Endothelial cell (in vitro differentiated cells): ENCODE results near the gene TMEM45A. TPM values are rescaled to one million over a fixed set of nuclear protein-coding genes. Genes with fewer than 3 reads are reported as not detected.

Experiments
- DNase-seq: peaks from one replicate; pipeline ENCODE4 v3.0.0; 2021; ENCODE audit warnings: low spot score
- H3K27ac Mint-ChIP-seq: one replicate; pipeline ENCODE4 v1.8.0; 2021; ENCODE audit warnings: mixed read lengths, inconsistent platforms; ENCODE audit not compliant: unreplicated experiment
- H3K27me3 Mint-ChIP-seq: one replicate; pipeline ENCODE4 v1.8.0; 2021; ENCODE audit warnings: mild to moderate bottlenecking, moderate library complexity, mixed read lengths, inconsistent platforms; ENCODE audit not compliant: unreplicated experiment
- H3K36me3 Mint-ChIP-seq: one replicate; pipeline ENCODE4 v1.8.0; 2021; ENCODE audit warnings: mild to moderate bottlenecking, low read depth, mixed read lengths, inconsistent platforms; ENCODE audit not compliant: unreplicated experiment
- H3K4me1 Mint-ChIP-seq: one replicate; pipeline ENCODE4 v1.8.0; 2021; ENCODE audit warnings: mild to moderate bottlenecking, mixed read lengths, inconsistent platforms; ENCODE audit not compliant: unreplicated experiment
- H3K4me3 Mint-ChIP-seq: one replicate; pipeline ENCODE4 v1.8.0; 2021; ENCODE audit warnings: mild to moderate bottlenecking, mixed read lengths, inconsistent platforms; ENCODE audit not compliant: unreplicated experiment
- H3K9me3 Mint-ChIP-seq: one replicate; pipeline ENCODE4 v1.8.0; 2021; ENCODE audit warnings: mixed read lengths, inconsistent platforms; ENCODE audit not compliant: unreplicated experiment
- total RNA-seq: library from RNA; stranded (reverse); fragmentation: NEBNext Ultra II Directional; extraction: Animal tissue kit (Norgen Biotek cat#: 25700); gene quantifications from one replicate; pipeline ENCODE4 v1.2.1, GENCODE V29; 2021; ENCODE audit not compliant: unreplicated experiment
- TF ChIP-seq, protein P1 (sequence below): fragments of 200-600 bp; sonication (generic); IDR thresholded peaks from one replicate; pipeline ENCODE4 v1.5.0; 2021; ENCODE audit warnings: antibody characterized with exemption; ENCODE audit not compliant: unreplicated experiment

TMEM45A gene
- total RNA-seq, 1 donor from 2014 or later: 7.6 TPM

- Mint-ChIP-seq H3K4me3 (no peak overlapping the region), H3K27ac (no peak overlapping the region), H3K9me3 (peaks cover 5% of the 10 kb centered on the region), H3K36me3 (no peaks in the 10 kb centered on the region), H3K27me3 (peaks cover 2% of the 10 kb centered on the region), H3K4me1 (no peaks in the 10 kb centered on the region)
- TF ChIP-seq, protein P1, sequence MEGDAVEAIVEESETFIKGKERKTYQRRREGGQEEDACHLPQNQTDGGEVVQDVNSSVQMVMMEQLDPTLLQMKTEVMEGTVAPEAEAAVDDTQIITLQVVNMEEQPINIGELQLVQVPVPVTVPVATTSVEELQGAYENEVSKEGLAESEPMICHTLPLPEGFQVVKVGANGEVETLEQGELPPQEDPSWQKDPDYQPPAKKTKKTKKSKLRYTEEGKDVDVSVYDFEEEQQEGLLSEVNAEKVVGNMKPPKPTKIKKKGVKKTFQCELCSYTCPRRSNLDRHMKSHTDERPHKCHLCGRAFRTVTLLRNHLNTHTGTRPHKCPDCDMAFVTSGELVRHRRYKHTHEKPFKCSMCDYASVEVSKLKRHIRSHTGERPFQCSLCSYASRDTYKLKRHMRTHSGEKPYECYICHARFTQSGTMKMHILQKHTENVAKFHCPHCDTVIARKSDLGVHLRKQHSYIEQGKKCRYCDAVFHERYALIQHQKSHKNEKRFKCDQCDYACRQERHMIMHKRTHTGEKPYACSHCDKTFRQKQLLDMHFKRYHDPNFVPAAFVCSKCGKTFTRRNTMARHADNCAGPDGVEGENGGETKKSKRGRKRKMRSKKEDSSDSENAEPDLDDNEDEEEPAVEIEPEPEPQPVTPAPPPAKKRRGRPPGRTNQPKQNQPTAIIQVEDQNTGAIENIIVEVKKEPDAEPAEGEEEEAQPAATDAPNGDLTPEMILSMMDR: no peak
- DNase-seq: no peak
Observed at GRCh38 chr3:100483529-100483928, 8.9 kb upstream of the TMEM45A start.

GRCh38 chr3:100486808-100487207 lies 5.6 kb upstream of the TMEM45A start:
- H3K4me1 Mint-ChIP-seq: peaks cover 2% of the 10 kb centered on the region
- H3K27ac Mint-ChIP-seq: no peak overlapping the region
- H3K36me3 Mint-ChIP-seq: no peaks in the 10 kb centered on the region
- no peak overlapping the region for H3K4me3 Mint-ChIP-seq
- H3K9me3 Mint-ChIP-seq: no peaks in the 10 kb centered on the region
- H3K27me3 Mint-ChIP-seq: no peaks in the 10 kb centered on the region
- TF ChIP-seq, protein P1: no peak
- DNase-seq: no peak

DNA sequence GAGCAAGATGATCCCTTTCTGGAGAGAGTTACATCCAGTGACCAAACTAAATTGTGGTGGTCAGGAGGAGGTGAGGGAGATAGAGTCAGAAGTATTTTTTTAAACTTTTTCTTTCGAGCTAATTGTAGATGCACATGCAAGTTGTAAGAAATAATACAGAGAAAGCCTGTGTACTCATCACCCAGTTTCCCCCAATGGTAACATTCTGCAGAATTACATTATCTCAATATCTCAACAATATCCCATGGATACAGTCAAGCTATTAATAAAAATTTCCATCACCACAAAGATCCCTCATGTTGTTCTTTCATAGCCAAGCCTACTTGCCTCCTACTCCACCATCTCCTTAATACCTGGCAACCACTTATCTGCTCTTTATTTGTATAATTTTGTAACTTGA lies 3.3 kb upstream of the TMEM45A start:
- TF ChIP-seq, protein P1: no peak
- Mint-ChIP-seq H3K9me3 (no peaks in the 10 kb centered on the region), H3K27me3 (no peaks in the 10 kb centered on the region), H3K4me1 (peaks cover 3% of the 10 kb centered on the region), H3K36me3 (no peaks in the 10 kb centered on the region), H3K4me3 (no peak overlapping the region), H3K27ac (no peak overlapping the region)
- DNase-seq: no peak

DNA sequence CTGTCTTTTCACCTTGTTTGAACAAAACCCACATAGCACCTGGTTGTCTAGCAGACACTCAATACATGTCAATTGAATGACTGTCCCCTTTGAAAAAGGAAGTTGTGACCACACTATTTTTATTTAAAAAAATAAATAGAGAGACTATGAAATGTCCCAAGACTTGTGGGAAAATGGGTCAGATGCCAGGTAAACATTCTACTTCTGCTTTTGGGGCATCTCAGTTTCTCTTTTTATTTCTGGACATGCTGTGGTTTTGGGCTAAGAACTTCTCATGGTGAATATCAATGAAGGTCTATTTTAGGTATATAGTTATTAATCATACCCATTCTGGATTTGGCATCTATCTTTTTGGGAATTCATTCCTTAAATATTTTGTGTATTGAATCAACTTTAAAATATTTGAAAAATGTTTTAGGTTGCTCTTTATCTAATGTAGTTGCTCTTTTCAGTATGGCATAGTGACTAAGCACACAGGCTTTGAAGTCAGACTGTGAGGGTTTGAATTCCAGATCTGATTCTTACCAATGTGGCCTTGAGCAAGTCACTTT lies 4.4 kb downstream of the TMEM45A start:
- Mint-ChIP-seq H3K27ac (no peak overlapping the region), H3K27me3 (no peaks in the 10 kb centered on the region)

GRCh38 chr3:100499651-100500050 lies 7.2 kb downstream of the TMEM45A start:
- no peak for DNase-seq
- Mint-ChIP-seq H3K36me3 (no peaks in the 10 kb centered on the region), H3K27me3 (no peaks in the 10 kb centered on the region), H3K27ac (no peak overlapping the region), H3K9me3 (no peaks in the 10 kb centered on the region), H3K4me1 (peaks cover 2% of the 10 kb centered on the region), H3K4me3 (no peak overlapping the region)
- TF ChIP-seq, protein P1: no peak

More for the DNA sequence above, 4.4 kb downstream of the TMEM45A start:
- TF ChIP-seq, protein P1: no peak
- Mint-ChIP-seq H3K4me3 (no peak overlapping the region), H3K36me3 (no peaks in the 10 kb centered on the region), H3K9me3 (no peaks in the 10 kb centered on the region), H3K4me1 (peaks cover 3% of the 10 kb centered on the region)
- no peak for DNase-seq
